Measurements from ENCODE around the gene LMNTD1.

GRCh38 chr12:25553098-25553497 is at the start of gene LMNTD1:
- TF ChIP-seq CTCF (conservative IDR thresholded peaks at IDR 0.05) (no peak), EZH2 (IDR thresholded peaks at IDR 0.05; ENCODE audit: low read depth) (no peak)

All from PC-9 (cell line).